ENCODE measurements around the gene NR0B2. TPM values are rescaled to one million over a fixed set of nuclear protein-coding genes. Genes with fewer than 3 reads are reported as not detected.

The NR0B2 gene
- total and polyA plus RNA-seq, 2 of the 13 experiments (the other 11 are each of a cell fraction or from before 2014, with no cell fraction given), result 72.5 to 133 TPM

GRCh38 chr1:26938004-26938658 lies 24.4 kb upstream of the NR0B2 start (continued):
- no peak for TF ChIP-seq USF2 (IDR thresholded peaks at IDR 0.05; ENCODE audit: low read depth, low read length)
- 0 out of 2 replicates have a peak, but pooled peaks have one; percentile 4 for TF ChIP-seq USF2 (CRISPR knock-in tag; IDR thresholded peaks at IDR 0.05; ENCODE audit: borderline replicate concordance)
- no peak for TF ChIP-seq MNT (IDR thresholded peaks at IDR 0.05)
- TF ChIP-seq CERS6 (CRISPR knock-in tag; IDR thresholded peaks at IDR 0.05), result no peak
- no peak for TF ChIP-seq RARG (CRISPR knock-in tag; IDR thresholded peaks at IDR 0.05; ENCODE audit: low read depth)
- TF ChIP-seq HNRNPL (IDR thresholded peaks at IDR 0.05; ENCODE audit: low read depth, low read length), result no peak
- TF ChIP-seq MLXIP (CRISPR knock-in tag; IDR thresholded peaks at IDR 0.05; ENCODE audit: borderline replicate concordance), result no peak
- TF ChIP-seq AFF4 (CRISPR knock-in tag; IDR thresholded peaks at IDR 0.05), result no peak
- TF ChIP-seq SNAPC2 (CRISPR knock-in tag; IDR thresholded peaks at IDR 0.05), result peak; percentile 67; the same call in 1 of the 2 replicates
- peak; percentile 80; the same call in 1 of the 2 replicates for TF ChIP-seq ZBTB38 (CRISPR knock-in tag; IDR thresholded peaks at IDR 0.05)
- peak; percentile 73; the same call in 1 of the 2 replicates for TF ChIP-seq ZFP90 (CRISPR knock-in tag; IDR thresholded peaks at IDR 0.05; ENCODE audit: borderline replicate concordance)
- peak; percentile 34; the same call in 1 of the 2 replicates for TF ChIP-seq POLR2G (IDR thresholded peaks at IDR 0.05; ENCODE audit: low read depth, low read length)
- TF ChIP-seq ZNF841 (CRISPR knock-in tag; IDR thresholded peaks at IDR 0.05; ENCODE audit: borderline replicate concordance), result no peak
- no peak for TF ChIP-seq SMARCE1 (IDR thresholded peaks at IDR 0.05; ENCODE audit: borderline replicate concordance)

Data from HepG2 (cell line).